NCI-H345 treated with DMSO at 0.1 percent for 48 hours (cell line): Measurements from ENCODE around the gene IGSF10.
"Not testable (repeated sequence)": the region's sequence is repeated elsewhere in the genome, so short reads cannot be mapped to it uniquely, and the experiment has no call there.

Source experiments
- DNase-seq: peaks from one replicate; lab custom pipeline; 2025; ENCODE audit not compliant: unreplicated experiment; lab: John Stamatoyannopoulos, UW

Gene IGSF10

GRCh38 chr3:151460774-151461450 is at the start of gene IGSF10:
IGSF10 (minus strand) TSS chr3:151461061; CDS start chr3:151458709, 2,352 bp downstream.
- no peak for DNase-seq

- DNase-seq = not testable (repeated sequence)
Measured at GRCh38 chr3:151509468-151510135, 48.7 kb upstream of the IGSF10 start.

GRCh38 chr3:151504606-151505005 is 43.7 kb upstream of the IGSF10 start:
- DNase-seq = no peak

- no peak for DNase-seq
Measured at GRCh38 chr3:151503074-151503473, 42.2 kb upstream of the IGSF10 start.

GRCh38 chr3:151501923-151502632 is 41.2 kb upstream of the IGSF10 start:
- no peak for DNase-seq

- no peak for DNase-seq
Measured at GRCh38 chr3:151501171-151501922, 40.5 kb upstream of the IGSF10 start.

GRCh38 chr3:151499168-151499567 is 38.3 kb upstream of the IGSF10 start:
- no peak for DNase-seq

GRCh38 chr3:151491525-151491924 is 30.7 kb upstream of the IGSF10 start:
- DNase-seq = no peak

- not testable (repeated sequence) for DNase-seq
Measured at GRCh38 chr3:151487833-151488232, 27.0 kb upstream of the IGSF10 start.

- DNase-seq = no peak
Measured at GRCh38 chr3:151483961-151484520, 23.2 kb upstream of the IGSF10 start.

GRCh38 chr3:151483488-151483887 is 22.6 kb upstream of the IGSF10 start:
- DNase-seq = no peak

- no peak for DNase-seq
Measured at GRCh38 chr3:151480492-151480891, 19.6 kb upstream of the IGSF10 start.

GRCh38 chr3:151479452-151479851 is 18.6 kb upstream of the IGSF10 start:
- no peak for DNase-seq

- no peak for DNase-seq
Measured at GRCh38 chr3:151478335-151478697, 17.5 kb upstream of the IGSF10 start.

GRCh38 chr3:151477591-151478334 is 16.9 kb upstream of the IGSF10 start:
- no peak for DNase-seq

- DNase-seq = no peak
Measured at GRCh38 chr3:151476344-151477018, 15.6 kb upstream of the IGSF10 start.

GRCh38 chr3:151468284-151468917 is 7.5 kb upstream of the IGSF10 start:
- peak; percentile 17 for DNase-seq

- DNase-seq = no peak
Measured at GRCh38 chr3:151467069-151467468, 6.2 kb upstream of the IGSF10 start.

- no peak for DNase-seq
Measured at GRCh38 chr3:151462991-151463390, 2.1 kb upstream of the IGSF10 start.
